Body of pancreas (tissue), 4 donors: ENCODE data around the gene HOXC6.

Experiments
- POLR2A ChIP-seq, 3 donors: fragments of 450-650 bp; IDR thresholded peaks; one replicate each; pipeline ENCODE4 v1.6.1; 2016; ENCODE audit warnings: antibody characterized with exemption in 3 of 3, mild to moderate bottlenecking in 2 of 3
- TF ChIP-seq, protein P1 (sequence below), 7 experiments: fragments of 450-650 bp in 4 of 7; fragments of 200-600 bp in 3 of 7; sonication (generic) in 3 of 7; IDR thresholded peaks; one replicate each; pipeline ENCODE4 v1.5.1; 2016 to 2019; ENCODE audit warnings: antibody characterized with exemption in 7 of 7

DNA sequence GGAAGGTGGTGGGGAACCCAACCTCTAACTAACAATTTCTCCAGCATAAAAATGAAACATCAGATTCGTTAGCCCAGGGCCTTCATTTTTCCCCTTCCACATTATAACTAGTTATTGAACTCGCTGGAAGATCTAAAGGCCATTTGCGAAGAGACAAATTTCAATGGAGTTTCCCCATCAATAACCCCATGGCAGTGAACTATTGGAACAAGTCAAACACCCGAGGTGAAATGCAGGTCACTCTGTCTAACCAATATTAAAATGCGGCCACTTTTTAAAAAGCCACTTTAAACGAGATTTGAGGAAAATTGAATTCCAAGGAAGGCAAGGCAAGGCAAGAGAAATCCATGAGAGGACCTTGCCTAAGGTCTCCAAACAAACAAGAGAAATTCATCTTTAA, 20.9 kb downstream of the HOXC6 start:
- TF ChIP-seq, protein P1, sequence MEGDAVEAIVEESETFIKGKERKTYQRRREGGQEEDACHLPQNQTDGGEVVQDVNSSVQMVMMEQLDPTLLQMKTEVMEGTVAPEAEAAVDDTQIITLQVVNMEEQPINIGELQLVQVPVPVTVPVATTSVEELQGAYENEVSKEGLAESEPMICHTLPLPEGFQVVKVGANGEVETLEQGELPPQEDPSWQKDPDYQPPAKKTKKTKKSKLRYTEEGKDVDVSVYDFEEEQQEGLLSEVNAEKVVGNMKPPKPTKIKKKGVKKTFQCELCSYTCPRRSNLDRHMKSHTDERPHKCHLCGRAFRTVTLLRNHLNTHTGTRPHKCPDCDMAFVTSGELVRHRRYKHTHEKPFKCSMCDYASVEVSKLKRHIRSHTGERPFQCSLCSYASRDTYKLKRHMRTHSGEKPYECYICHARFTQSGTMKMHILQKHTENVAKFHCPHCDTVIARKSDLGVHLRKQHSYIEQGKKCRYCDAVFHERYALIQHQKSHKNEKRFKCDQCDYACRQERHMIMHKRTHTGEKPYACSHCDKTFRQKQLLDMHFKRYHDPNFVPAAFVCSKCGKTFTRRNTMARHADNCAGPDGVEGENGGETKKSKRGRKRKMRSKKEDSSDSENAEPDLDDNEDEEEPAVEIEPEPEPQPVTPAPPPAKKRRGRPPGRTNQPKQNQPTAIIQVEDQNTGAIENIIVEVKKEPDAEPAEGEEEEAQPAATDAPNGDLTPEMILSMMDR (IDR thresholded peaks at IDR 0.05) = no peak
- TF ChIP-seq POLR2A (IDR thresholded peaks at IDR 0.05) = no peak
